ENCODE results near the gene SCPEP1.
"Not testable (repeated sequence)": the region's sequence is repeated elsewhere in the genome, so short reads cannot be mapped to it uniquely, and the experiment has no call there.

The SCPEP1 gene

DNA sequence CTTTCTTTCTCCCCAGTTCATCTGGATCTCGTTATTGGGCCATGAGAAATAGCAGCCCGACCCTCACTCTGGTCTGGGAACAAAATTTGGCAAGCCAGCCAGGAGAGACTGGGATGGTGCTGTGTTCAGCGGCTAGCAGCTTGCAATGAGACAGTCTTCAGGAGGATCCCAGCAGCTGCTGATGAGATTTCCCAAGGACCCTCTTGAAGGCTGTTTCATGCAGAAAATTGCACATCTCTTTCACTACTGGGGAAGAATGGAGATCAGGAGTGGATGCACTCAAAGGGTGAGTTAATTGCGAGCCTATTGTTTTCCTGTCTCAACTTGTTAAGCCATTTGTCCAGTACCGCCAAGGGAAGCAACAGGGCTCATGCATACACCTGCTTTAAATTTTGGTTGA is 11.6 kb upstream of the SCPEP1 start:
- peak; percentile 90 for DNase-seq

DNA sequence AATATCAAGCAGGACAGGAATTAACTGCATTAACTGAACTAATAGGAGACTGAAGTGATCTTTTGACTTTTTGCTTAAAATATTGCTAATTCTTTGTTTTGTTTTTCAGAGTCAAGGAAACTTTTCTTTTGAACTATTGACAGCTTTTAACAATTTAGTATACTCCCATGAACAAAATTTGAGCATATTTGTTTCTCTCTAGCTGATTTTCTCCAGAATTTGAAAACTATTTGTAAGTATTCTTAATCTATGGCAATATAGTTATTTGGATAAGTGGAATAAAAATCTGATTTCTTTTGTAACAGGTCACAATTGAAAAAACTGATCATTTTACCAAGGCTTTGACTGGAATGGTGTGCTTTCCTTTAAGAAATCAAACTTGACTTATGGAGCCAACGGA is 7.0 kb upstream of the SCPEP1 start:
- no peak for DNase-seq

GRCh38 chr17:56972111-56972730 is 5.7 kb upstream of the SCPEP1 start:
- no peak for DNase-seq

- no peak for DNase-seq
Measured at GRCh38 chr17:56973520-56973919, 4.4 kb upstream of the SCPEP1 start.

- no peak for DNase-seq
Measured at GRCh38 chr17:56974055-56974454, 3.9 kb upstream of the SCPEP1 start.

GRCh38 chr17:56975656-56976055 is 2.3 kb upstream of the SCPEP1 start:
- DNase-seq = no peak

GRCh38 chr17:56976941-56977608 is 856 bp upstream of the SCPEP1 start:
- no peak for DNase-seq

GRCh38 chr17:56978441-56979090 is 635 bp downstream of the SCPEP1 start:
- DNase-seq = no peak

GRCh38 chr17:56979091-56979480 is 1.2 kb downstream of the SCPEP1 start:
- DNase-seq = no peak

GRCh38 chr17:56980526-56980925 is 2.6 kb downstream of the SCPEP1 start:
- DNase-seq = not testable (repeated sequence)

DNA sequence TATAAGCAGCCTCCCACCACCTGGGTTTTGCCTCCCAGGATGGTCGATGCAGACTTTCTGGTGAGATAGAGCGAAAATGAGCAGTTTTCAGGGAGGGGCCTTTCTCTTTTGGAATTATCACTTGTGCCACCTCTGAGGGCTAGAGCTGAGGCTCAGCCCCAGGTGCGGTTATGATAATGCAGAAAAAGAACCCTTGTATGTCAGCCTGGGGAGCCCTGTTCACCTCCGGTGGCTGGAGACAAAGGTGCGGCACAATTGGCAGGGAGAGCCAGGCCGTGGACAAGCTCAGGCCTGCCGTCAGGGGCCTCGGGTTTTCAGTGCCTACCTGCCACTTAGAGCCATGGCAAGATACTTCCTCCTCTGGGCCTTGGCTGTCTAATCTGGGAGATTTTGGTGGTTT is 4.4 kb downstream of the SCPEP1 start:
- DNase-seq = peak; percentile 77

DNA sequence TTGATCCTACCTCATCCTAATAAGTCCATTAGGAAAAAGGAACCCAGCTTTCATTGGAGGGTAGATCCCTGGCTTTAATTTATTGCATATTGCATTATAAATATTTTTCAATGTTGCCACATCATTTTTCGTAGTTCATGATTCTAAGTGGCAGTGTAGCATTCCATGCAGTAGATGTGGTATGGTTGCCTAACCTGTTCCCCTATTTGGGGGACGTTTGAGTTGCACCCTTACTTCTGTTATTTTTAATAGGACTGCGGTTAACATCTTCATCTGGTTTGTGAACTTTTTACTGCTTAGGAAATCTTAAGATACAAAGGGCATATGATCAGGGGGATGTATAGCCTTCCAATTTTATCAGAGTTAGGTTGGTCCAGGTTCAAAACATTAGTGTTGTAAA is 5.4 kb downstream of the SCPEP1 start:
- DNase-seq = no peak

- DNase-seq = no peak
Measured at GRCh38 chr17:56985371-56986162, 7.6 kb downstream of the SCPEP1 start.

- DNase-seq = no peak
Measured at GRCh38 chr17:56987283-56987834, 9.4 kb downstream of the SCPEP1 start.

GRCh38 chr17:56988901-56989572 is 11.1 kb downstream of the SCPEP1 start:
- no peak for DNase-seq

DNA sequence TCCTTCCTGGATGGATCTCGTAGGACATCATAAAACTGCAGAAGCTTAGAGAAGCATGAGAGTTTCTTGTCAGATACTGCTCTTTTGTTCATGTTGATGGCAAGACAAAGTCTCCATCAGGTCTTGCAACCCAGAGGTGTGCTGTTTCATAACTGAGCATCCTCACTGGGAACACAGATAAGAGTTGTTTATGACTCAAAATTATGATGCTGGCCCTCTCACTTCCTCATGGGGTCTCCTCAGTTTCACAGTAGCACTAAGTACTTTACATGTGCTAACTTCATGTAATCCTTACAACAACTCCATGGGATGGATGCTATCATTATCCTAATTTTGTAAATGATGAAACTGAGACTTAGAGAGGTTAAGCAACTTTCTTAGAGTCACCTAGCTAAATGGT is 14.4 kb downstream of the SCPEP1 start:
- DNase-seq = no peak

GRCh38 chr17:56994009-56994792 is 16.3 kb downstream of the SCPEP1 start:
- no peak for DNase-seq

- DNase-seq = no peak
Measured at GRCh38 chr17:56995766-56996165, 17.8 kb downstream of the SCPEP1 start.

- no peak for DNase-seq
Measured at GRCh38 chr17:56997313-56997712, 19.4 kb downstream of the SCPEP1 start.

GRCh38 chr17:57001541-57001940 is 23.6 kb downstream of the SCPEP1 start:
- no peak for DNase-seq

GRCh38 chr17:57002904-57003303 is 25.0 kb downstream of the SCPEP1 start:
- DNase-seq = no peak
